H1 (cell line): ENCODE measurements around the gene TP53BP2. TPM values are rescaled to one million over a fixed set of nuclear protein-coding genes. Genes with fewer than 3 reads are reported as not detected.

Experiments
- ATF3 ChIP-seq: IDR thresholded peaks from 2 replicates; pipeline ENCODE4 v1.6.1; 2011; ENCODE audit warnings: low read depth, mild to moderate bottlenecking, low read length; ENCODE audit not compliant: insufficient read depth
- BACH1 ChIP-seq: IDR thresholded peaks from 2 replicates; pipeline ENCODE4 v1.6.1; 2012; ENCODE audit warnings: low read length, improper control_type of control experiment
- EP300 ChIP-seq, 2 experiments: IDR thresholded peaks; 1 replicate in 1 of 2; 2 replicates in 1 of 2; pipeline ENCODE4 v1.6.1; 2011 to 2012; ENCODE audit warnings: low read depth in 2 of 2, low read length in 2 of 2, mild to moderate bottlenecking in 2 of 2, borderline replicate concordance in 1 of 2, inconsistent platforms in 1 of 2, moderate library complexity in 1 of 2
- HDAC6 ChIP-seq: IDR thresholded peaks from one replicate; pipeline ENCODE4 v1.7.1; 2012; ENCODE audit warnings: low read depth, mild to moderate bottlenecking, inconsistent platforms, low read length, moderate library complexity
- RAD21 ChIP-seq, 2 experiments: IDR thresholded peaks in 1 of 2; conservative IDR thresholded peaks in 1 of 2; 2 replicates each; pipeline ENCODE4 v1.6.1; 2011; ENCODE audit warnings: low read depth in 2 of 2, low read length in 2 of 2, improper control_type of control experiment in 1 of 2, inconsistent platforms in 1 of 2, mild to moderate bottlenecking in 1 of 2, moderate library complexity in 1 of 2
- SP1 ChIP-seq: IDR thresholded peaks from 2 replicates; pipeline ENCODE4 v1.6.1; 2011; ENCODE audit warnings: low read depth, low read length
- SRF ChIP-seq: IDR thresholded peaks from 2 replicates; pipeline ENCODE4 v1.6.1; 2011; ENCODE audit warnings: mild to moderate bottlenecking, low read depth, low read length, moderate library complexity
- TAF7 ChIP-seq: optimal IDR thresholded peaks from 2 replicates; pipeline ENCODE3; 2011; ENCODE audit warnings: low read depth, mild to moderate bottlenecking, inconsistent platforms, low read length, moderate library complexity, borderline replicate concordance
- polyA plus RNA-seq, 7 experiments: library from polyadenylated mRNA; depleted of rRNA in 3 of 7; stranded (reverse) in 5 of 7; unstranded in 2 of 7; fragments of >200 nt in 5 of 7; fragments of 200-250 nt in 2 of 7; gene quantifications; 1 replicate in 5 of 7; 2 replicates in 1 of 7; 4 replicates in 1 of 7; pipeline versions ENCODE4 v1.2.1 to v1.2.3, GENCODE V29; 2011 to 2013; ENCODE audit warnings: missing spikeins in 2 of 7, mixed read lengths in 2 of 7
- total RNA-seq: library from RNA; stranded (reverse); fragmentation: NEBNext Ultra II Directional; extraction: Animal tissue kit (Norgen Biotek cat#: 25700); gene quantifications from 2 replicates; pipeline ENCODE4 v1.2.1, GENCODE V29; 2021

Gene TP53BP2
- total and polyA plus RNA-seq, 2 of the 8 experiments (the other 6 are each of a cell fraction or from before 2014, with no cell fraction given): 18.0 to 38.7 TPM

- TF ChIP-seq ATF3 (no peak), EP300 (IDR thresholded peaks at IDR 0.05; ENCODE audit: borderline replicate concordance in 1 of 2, low read depth in 2 of 2, low read length in 2 of 2) (no peak), SRF (no peak), TAF7 (no peak), RAD21 (IDR thresholded peaks at IDR 0.05 in 1 of 2, conservative IDR thresholded peaks at IDR 0.05 in 1 of 2; ENCODE audit: low read depth in 2 of 2, low read length in 2 of 2) (no peak), BACH1 (no peak), HDAC6 (no peak), SP1 (no peak)
- TF ChIP-seq, all 59 proteins: peak for 0
Observed at GRCh38 chr1:223887747-223888418, 42.1 kb upstream of the TP53BP2 start (continued).
